HFF-Myc (cell line): Measurements from ENCODE around the gene KLHL26.
A peak's percentile ranks its signal among the peaks of the same experiment; 100 is the strongest.
"Not testable (repeated sequence)": the region's sequence is repeated elsewhere in the genome, so short reads cannot be mapped to it uniquely, and the experiment has no call there.

Source experiments
- DNase-seq: peaks from one replicate; pipeline ENCODE4 v3.0.0-alpha.2; 2011; ENCODE audit warnings: low read depth; ENCODE audit errors: extremely low read depth
- H3K4me3 ChIP-seq: replicated peaks from 2 replicates; pipeline ENCODE4 v1.5.1; 2011; ENCODE audit warnings: low read depth, mild to moderate bottlenecking, control low read depth, low read length
- TF ChIP-seq, protein P1 (sequence below): IDR thresholded peaks from 2 replicates; pipeline ENCODE4 v1.5.1; 2012; ENCODE audit warnings: mild to moderate bottlenecking, low read depth, low read length, control low read depth; ENCODE audit errors: missing control alignments

Gene KLHL26

DNA sequence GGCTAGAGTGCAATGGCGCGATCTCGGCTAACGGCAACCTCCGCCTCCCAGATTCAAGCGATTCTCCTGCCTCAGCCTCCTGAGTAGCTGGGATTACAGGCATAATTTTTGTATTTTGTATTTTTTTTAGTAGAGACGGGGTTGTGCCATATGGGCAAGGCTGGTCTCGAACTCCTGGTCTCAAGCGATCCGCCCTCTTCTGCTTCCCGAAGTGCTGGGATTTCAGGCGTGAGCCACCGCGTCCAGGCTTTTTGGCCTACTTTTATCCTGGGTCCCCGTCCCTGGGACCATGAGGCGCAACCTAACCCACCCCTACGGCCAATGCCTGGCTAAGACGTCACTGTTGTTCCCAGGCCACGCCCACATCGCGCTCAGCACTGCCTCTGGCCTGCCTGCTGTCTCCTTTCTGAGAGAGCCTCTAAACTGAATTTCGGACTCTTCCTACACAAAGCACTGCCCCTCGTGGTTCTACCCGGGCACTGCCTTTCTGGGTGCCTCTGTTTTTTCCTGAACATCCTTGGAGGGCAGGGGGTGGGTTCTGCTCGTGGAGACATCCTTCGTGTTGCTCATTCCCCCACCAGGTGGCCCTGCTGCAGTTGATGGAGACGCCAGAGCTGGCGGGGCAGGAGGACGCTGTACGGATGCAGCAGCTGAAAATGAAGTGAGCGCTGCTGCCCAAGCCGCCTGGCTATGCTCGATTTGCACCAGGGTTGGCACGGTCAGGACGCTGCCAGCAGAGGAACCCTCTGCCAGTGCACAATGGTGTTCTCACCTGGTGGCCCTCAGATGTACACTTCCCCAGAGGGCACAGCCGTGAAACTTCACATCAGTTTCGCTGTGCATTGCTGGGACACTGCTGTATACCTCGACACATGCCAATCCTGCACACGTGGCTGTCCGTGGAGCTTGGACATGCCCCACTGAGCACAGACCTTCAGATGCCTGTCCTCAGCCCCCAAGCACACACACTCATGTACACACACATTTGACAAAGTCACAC, 46.3 kb upstream of the KLHL26 start:
- DNase-seq: no peak
- H3K4me3 ChIP-seq: peak overlapping the region; percentile 80
- TF ChIP-seq, protein P1, sequence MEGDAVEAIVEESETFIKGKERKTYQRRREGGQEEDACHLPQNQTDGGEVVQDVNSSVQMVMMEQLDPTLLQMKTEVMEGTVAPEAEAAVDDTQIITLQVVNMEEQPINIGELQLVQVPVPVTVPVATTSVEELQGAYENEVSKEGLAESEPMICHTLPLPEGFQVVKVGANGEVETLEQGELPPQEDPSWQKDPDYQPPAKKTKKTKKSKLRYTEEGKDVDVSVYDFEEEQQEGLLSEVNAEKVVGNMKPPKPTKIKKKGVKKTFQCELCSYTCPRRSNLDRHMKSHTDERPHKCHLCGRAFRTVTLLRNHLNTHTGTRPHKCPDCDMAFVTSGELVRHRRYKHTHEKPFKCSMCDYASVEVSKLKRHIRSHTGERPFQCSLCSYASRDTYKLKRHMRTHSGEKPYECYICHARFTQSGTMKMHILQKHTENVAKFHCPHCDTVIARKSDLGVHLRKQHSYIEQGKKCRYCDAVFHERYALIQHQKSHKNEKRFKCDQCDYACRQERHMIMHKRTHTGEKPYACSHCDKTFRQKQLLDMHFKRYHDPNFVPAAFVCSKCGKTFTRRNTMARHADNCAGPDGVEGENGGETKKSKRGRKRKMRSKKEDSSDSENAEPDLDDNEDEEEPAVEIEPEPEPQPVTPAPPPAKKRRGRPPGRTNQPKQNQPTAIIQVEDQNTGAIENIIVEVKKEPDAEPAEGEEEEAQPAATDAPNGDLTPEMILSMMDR: peak; percentile 15

DNA sequence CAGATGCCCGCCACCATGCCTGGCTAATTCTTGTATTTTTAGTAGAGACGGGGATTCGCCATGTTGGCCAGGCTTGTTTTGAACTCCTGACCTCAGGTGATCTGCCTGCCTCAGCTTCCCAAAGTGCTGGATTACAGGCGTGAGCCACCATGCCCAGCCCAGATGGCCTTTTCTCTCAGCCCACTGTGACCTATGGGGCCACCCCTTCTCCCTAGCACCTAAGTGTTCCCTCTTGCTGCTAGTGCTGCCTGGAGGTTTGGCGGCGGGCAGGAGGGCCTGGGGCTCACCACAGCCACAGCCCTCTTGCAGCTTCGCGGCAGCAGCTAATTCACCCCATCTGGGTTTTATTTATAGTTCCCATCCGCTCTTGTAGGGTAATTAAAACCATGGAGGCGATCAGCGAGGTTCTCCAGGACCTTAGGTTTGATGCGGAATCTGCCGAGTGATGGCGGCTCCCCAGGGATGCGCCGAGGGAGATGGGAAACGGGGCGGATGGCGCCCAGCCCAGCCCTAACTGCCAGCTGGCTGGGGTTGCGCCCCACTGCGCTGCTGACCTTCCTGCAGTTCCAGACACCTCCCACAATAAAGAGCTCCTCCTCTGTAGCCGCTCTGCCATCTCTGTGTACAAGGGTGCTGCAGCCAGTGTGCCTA, 45.0 kb upstream of the KLHL26 start:
- DNase-seq: peak; percentile 86
- TF ChIP-seq, protein P1: no peak
- no peak overlapping the region for H3K4me3 ChIP-seq

DNA sequence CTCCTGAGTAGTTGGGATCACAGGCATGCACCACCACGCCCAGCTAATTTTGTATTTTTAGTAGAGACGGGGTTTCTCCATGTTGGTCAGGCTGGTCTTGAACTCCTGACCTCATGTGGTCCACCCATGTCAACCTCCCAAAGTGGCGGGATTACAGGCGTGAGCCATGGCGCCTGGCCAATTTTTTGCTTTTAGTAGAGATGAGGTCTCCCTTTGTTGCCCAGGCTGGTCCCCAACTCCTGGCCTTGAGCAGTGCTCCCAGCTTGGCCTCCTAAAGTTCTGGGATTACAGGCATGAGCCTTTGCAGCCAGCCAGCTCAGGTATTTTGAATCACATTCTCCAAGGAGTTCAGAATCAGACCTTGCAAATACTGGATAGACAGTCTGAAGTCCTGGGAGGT, 44.1 kb upstream of the KLHL26 start:
- not testable (repeated sequence) for H3K4me3 ChIP-seq, DNase-seq

DNA sequence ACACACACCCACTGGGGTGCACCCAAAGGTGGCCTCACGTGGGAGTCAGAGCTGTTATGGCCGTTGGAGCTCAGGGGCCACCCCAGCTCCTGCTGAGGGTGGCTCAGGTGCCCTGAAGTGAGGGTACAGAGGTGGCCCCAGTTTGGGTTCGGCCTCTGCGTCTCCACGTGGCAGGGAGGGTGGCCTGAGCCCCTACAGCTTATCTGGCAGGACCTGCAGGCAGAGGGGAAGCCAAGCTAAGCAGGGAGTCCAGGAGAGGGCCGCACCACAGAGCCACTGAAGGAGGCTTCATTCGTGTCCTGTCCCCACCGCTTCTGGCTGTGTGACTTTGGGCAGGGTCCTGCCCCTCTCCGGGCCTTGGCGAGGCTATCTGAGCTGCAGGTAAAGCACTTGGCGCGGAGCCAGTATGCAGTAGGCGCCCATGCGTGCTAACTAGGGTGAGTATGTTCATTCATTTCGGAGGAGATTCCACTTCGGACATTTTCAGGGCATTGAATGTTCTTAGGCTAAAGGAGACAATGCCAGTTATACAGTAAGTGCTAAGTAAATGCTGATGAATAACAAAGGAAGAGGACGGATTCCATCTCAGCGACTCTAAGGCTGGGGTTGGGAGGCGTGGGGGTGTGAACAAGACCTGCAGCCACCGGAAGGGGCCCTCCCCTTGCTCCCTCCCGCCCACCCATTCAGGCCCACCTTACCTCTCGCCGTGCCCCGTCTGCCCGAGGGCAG, 43.3 kb upstream of the KLHL26 start:
- no peak for DNase-seq
- TF ChIP-seq, protein P1: no peak
- no peak overlapping the region for H3K4me3 ChIP-seq

DNA sequence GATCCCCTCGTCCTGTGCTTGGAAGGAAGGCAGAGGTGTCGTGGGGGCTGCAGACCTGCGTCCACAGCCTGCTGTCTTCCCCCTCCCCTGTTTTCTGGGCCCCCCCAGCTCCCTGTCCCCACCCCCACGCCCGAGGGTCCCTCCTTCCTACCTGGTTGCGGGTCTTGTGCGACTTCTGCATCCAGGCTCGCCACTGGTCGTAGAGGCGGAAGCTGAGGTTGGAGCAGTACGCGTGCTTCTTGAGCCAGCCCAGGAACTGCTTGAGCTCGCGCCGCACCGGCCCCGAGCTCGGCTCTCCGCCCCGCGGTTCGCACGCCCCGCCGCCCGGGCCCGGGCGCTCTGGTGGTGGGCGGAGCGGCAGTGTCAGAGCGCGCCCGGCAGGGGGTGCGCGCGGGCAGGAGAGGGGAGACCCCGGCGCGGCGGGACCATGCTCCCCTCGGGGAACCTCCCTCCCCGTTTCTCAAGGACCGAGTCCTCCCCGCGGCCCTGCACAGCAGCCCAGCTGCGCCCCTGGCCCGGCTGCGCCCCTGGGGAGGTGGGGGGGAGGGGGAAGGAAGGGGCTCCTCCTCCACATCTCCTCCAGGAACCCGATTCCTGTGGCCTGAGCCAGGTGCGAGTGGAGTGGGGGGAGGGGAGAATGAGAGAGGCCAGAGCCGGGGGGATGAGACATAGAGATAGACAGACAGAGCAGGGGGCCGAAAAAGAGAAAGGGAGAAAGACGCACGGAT, 42.6 kb upstream of the KLHL26 start:
- peak overlapping the region; percentile 14; the same call in 1 of the 2 replicates for H3K4me3 ChIP-seq
- no peak for DNase-seq
- TF ChIP-seq, protein P1: peak; percentile 56

DNA sequence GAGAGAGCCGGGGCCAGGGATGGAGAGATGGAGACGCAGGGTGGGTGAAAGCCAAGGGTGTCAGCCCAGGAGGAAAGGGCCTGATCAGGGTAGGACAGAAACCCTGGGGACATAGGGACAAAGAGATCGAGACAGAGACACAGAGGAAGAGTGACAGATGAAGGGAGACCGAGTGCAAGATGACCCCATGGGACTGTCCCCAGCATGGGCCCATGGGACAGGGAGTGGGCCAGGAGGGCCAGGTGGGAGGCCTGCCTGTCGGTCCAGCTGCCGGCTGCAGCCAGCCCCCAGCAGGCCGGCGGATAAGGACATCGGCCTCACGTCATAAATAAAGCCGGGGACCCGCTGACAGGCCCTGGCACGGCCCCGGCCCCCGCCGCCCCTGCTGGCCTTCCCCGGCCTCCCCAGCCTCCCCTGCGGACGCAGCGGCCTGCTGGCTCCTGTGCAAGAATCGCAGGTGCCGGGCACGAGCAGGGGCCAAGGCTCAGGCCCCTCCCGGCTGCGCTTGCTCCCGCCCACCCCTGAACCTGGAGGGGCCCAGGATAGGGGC, 41.9 kb upstream of the KLHL26 start:
- TF ChIP-seq, protein P1: no peak
- no peak overlapping the region for H3K4me3 ChIP-seq
- no peak for DNase-seq
